Measurements from ENCODE around the gene PTPRCAP. TPM values are rescaled to one million over a fixed set of nuclear protein-coding genes. Genes with fewer than 3 reads are reported as not detected.

The PTPRCAP gene
- total and polyA plus RNA-seq, 9 of the 15 experiments (the other 6 are each of a cell fraction or from before 2014, with no cell fraction given) = 0.22 to 2.0 (median 1.1) TPM; not detected in 4

DNA sequence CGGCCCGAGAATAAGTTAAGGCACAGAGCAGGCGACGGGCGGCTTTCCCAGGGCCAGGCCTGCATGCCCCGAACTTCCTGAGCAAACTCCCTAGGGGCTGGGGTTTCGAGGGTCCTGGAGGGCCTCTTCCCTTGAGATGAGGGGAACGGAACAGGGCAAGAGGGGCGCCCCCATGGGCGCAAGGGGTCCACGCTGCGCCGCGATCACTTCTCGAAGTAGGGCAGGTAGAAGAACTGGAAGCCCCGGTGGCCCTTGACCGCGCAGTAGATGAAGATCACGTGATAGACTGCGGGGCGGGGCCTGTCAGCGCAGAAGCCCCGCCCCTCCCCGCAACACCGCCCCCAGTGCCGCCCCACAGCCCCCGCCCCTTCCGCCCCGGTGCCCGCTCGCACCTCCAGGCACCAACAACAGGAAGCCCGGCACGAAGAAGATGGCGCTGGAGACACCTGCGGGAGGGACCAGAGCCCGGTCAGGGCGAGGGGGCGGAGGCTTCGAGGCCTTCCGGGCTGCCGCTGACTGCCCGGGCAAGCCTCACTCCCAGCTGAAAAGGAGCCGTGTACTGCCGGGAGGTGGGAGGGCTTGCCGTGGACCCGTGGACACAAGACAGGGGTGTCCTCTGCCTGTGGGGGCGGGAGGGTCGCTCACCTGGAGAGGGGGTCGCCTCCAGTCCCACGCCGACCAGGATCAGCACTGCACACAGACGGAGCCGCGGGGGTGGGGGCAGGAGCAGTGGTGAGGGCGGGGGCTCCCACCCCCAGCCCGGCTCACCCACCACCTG is 27.1 kb upstream of the PTPRCAP start (continued):
- TF ChIP-seq JUND (IDR thresholded peaks at IDR 0.05; ENCODE audit: borderline replicate concordance, low read depth, low read length) (no peak), JUND (tag; IDR thresholded peaks at IDR 0.05; ENCODE audit: borderline replicate concordance, low read depth, low read length) (no peak), NFRKB (IDR thresholded peaks at IDR 0.05; ENCODE audit: low read depth) (peak; percentile 56; the same call in 1 of the 2 replicates), NFATC3 (IDR thresholded peaks at IDR 0.05) (no peak), HDAC6 (IDR thresholded peaks at IDR 0.05; ENCODE audit: low read depth, low read length) (no peak), GTF2E2 (tag; IDR thresholded peaks at IDR 0.05) (0 out of 2 replicates have a peak, but pooled peaks have one; percentile 11), COPS2 (conservative IDR thresholded peaks at IDR 0.05) (no peak)
- TF ChIP-seq, protein P1, sequence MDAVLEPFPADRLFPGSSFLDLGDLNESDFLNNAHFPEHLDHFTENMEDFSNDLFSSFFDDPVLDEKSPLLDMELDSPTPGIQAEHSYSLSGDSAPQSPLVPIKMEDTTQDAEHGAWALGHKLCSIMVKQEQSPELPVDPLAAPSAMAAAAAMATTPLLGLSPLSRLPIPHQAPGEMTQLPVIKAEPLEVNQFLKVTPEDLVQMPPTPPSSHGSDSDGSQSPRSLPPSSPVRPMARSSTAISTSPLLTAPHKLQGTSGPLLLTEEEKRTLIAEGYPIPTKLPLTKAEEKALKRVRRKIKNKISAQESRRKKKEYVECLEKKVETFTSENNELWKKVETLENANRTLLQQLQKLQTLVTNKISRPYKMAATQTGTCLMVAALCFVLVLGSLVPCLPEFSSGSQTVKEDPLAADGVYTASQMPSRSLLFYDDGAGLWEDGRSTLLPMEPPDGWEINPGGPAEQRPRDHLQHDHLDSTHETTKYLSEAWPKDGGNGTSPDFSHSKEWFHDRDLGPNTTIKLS (IDR thresholded peaks at IDR 0.05; ENCODE audit: borderline replicate concordance, low read depth) = 0 out of 2 replicates have a peak, but pooled peaks have one; percentile 32
